GM12865 (cell line): ENCODE results near the gene AKAP4.

Experiments used
- DNase-seq: peaks from one replicate; pipeline ENCODE4 v3.0.0; 2010; ENCODE audit warnings: low read depth
- H3K4me3 ChIP-seq: 2 replicates; pipeline ENCODE4 v1.5.1; 2011; ENCODE audit warnings: mild to moderate bottlenecking, low read depth, low read length, control low read depth
- TF ChIP-seq, protein P1 (sequence below): IDR thresholded peaks from 2 replicates; pipeline ENCODE4 v1.5.1; 2011; ENCODE audit warnings: low read length, control low read depth, low read depth, inconsistent platforms; ENCODE audit not compliant: insufficient read depth; ENCODE audit errors: missing control alignments

The AKAP4 gene

DNA sequence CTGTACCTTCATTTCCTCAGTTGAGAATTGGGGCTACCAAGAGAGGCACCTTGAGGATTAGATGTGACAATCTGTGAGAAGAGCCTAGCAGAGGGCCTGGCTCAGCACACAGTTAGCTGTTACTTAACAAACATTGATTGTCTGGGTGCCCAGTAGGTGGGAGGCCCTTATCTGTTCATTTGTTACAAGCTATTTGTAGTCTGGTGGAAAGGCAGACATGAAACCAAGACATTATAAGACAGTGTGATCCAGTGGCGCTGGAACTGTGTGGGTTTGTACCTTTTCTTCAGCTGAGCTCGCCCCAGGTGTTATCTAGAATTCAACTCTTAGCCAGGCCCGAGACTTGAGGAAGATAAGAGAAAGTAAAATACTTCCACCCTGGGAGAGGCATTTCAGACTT lies 16.9 kb downstream of the AKAP4 start:
- no peak overlapping the region for H3K4me3 ChIP-seq
- TF ChIP-seq, protein P1, sequence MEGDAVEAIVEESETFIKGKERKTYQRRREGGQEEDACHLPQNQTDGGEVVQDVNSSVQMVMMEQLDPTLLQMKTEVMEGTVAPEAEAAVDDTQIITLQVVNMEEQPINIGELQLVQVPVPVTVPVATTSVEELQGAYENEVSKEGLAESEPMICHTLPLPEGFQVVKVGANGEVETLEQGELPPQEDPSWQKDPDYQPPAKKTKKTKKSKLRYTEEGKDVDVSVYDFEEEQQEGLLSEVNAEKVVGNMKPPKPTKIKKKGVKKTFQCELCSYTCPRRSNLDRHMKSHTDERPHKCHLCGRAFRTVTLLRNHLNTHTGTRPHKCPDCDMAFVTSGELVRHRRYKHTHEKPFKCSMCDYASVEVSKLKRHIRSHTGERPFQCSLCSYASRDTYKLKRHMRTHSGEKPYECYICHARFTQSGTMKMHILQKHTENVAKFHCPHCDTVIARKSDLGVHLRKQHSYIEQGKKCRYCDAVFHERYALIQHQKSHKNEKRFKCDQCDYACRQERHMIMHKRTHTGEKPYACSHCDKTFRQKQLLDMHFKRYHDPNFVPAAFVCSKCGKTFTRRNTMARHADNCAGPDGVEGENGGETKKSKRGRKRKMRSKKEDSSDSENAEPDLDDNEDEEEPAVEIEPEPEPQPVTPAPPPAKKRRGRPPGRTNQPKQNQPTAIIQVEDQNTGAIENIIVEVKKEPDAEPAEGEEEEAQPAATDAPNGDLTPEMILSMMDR, result no peak
- no peak for DNase-seq

DNA sequence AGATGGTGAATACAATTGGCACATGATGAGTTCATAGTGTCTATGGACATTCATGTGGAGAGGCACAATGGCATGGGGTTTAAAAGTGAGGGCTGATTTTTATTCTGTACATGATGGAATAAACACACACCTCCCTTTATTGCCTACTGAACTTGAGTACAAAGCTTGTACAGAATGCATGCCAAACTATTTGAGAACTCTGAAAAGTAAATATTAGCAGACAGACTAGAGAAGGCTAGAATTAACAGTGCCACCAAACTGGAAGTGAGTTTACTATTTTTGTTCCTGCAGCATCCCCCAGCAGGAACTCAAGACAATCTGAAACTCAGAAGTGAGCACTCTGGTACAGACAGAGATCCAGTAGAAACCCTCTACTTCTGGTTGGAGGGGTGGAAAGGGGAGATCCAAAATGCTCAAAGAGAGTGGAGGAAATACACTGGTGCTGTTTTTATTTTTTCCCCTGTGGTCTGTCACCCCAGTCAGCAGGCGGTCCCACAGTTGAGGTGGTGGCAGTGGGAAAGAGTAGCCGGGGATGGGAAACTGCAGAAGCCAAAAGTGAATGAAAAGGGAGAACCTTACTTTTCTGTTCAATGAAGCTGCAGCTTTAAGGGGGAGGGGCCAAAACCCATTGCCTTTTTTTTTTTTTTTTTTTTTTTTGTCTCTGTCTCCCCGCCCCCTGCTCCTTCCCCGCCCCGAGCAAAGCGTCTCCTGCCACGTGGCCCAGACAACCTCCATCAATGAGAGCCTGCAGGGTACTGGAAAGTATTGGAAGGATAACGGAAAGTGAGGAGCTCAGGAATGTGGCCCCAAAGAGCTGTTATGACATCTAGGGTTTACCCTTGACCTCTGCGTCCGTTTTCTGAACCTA lies 20.5 kb downstream of the AKAP4 start:
- DNase-seq, result no peak
- no peak overlapping the region for H3K4me3 ChIP-seq
- TF ChIP-seq, protein P1, result no peak

DNA sequence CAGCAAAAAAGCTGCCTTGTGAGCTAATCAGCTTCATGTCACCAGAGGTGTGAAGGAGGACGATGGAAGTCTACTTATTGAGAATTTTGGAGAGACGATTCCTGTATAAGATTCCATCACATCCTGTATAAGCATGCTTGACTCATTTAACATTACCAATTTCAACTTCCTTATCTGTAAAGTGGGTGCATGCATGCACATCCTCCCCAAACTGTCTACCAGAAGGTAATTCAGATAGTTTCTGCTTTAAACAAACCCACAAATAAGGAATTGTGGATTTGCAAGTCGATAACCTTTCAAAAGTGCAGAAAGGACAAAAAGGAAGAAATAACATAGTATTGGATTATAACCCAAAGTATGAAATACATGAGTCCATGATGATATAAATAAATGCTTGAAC lies 31.1 kb downstream of the AKAP4 start:
- DNase-seq, result no peak
- TF ChIP-seq, protein P1, result no peak
- H3K4me3 ChIP-seq, result no peak overlapping the region

DNA sequence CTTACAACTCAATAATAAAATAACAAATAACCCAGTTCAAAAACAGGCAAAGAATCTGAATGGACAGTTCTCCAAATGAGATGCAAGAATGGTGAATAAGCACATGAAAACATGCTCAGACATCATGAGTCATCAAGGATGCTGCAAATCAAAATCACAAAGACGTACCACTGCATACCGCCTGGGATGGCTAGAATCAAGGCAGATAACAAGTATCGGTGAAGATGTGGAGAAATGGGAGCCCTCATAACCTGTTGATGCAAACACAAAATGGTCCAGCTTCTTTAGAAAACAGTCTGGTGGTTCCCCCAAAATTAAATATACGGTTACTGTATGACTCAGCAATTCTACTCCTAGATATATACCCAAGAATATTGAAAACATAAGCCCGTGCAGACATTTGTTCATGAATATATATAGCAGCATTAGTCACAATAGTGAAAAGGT lies 32.5 kb downstream of the AKAP4 start:
- DNase-seq, result no peak
- TF ChIP-seq, protein P1, result no peak
- H3K4me3 ChIP-seq, result no peak overlapping the region

DNA sequence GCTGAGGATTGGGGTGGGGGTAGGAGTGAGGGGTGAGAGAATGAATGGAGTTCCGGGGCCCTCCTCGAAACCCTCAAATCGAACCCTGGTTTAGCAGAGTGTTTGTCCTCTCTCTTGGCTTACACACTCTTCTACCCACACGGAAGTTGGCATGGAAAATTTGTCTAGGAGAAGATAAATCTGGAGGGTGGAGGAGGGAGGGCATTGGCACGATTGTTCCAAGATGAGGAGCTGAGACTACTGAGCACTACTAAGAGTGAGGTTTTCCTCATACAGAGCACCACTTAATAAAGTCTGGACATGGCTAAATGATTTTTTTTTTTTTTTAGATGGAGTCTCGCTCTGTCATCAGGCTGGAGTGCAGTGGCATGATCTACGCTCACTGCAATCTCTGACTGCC lies 33.4 kb downstream of the AKAP4 start:
- TF ChIP-seq, protein P1, result no peak
- no peak overlapping the region for H3K4me3 ChIP-seq
- no peak for DNase-seq

DNA sequence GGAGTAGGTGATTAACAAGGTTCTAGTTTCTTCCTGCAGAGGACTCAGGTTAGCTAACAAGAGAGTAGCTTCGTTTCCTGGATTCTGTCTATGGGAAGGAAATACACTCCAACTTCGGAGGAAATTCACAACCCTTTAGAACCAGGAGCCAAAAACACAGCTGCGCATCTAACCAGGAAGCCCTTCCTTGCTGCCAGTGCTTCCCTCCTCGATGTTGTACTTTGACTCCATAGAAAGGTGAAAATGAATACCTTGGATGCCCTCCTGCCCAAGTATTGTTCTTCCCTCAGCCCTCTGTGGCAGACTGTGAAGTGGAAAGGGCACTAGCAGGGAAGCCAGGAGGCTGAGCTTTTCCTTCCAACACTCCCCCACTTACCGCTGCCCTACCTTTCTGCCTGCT lies 35.1 kb downstream of the AKAP4 start:
- no peak overlapping the region for H3K4me3 ChIP-seq
- TF ChIP-seq, protein P1, result no peak
- no peak for DNase-seq

DNA sequence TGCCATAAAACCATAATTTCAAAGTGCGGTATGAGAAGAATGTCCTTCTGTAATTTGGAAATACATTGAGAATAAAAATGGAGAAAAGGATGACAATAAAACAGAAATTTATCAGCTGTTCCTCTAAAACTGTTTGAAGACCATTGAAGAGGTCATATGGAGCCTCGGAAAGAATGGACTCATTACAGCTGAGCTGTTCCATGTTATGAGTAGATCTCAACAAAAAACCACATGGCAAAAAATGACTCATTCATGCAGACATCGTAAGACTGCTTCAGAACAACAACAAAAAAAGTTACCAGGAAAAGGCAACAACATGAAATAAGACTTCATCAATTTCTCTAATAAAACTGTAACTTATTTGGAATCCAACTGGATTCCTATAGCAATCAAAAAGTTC lies 39.7 kb downstream of the AKAP4 start:
- no peak overlapping the region for H3K4me3 ChIP-seq
- TF ChIP-seq, protein P1, result no peak
- no peak for DNase-seq
